ENCODE results near the gene COMMD10. TPM values are rescaled to one million over a fixed set of nuclear protein-coding genes. Genes with fewer than 3 reads are reported as not detected.

Gene COMMD10
- total RNA-seq, 2 experiments from 2014 or later: 16.7 to 20.8 TPM

DNA sequence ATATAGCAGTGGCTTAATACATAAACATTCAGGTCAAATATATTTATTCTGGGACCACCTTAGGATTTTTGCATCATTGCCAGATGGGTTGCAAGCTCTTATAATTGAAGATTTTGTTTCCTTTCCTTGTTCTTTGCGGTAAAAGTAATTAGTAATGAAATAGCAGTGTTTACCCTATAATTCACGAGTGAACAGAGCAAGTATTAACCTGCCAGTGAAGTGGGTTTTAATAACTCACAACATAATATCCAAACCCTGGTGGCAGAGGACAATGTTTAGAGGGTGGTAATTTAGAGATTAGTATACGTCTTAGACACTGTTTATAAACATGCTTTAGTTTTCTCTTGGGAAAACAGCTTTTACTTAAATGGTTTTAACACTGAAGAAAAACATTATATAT lies 40.8 kb upstream of the COMMD10 start:
- no peaks in the 10 kb centered on the region for H3K36me3 Mint-ChIP-seq (ENCODE audit: low read depth)
- ChIA-PET POLR2A (interaction anchor here (1.2 kb wide), 1 partner anchor 17 kb away, joined by 3 read pairs; no protein-coding TSS in a partner anchor), CTCF (interaction anchor here (1.4 to 2.2 kb wide), 2 partner anchors 14 to 43 kb away, joined by 3 to 4 read pairs; no protein-coding TSS in a partner anchor)
- H3K9me3 Mint-ChIP-seq: no peaks in the 10 kb centered on the region
- H3K4me1 Mint-ChIP-seq (ENCODE audit: low read depth): peaks cover 4% of the 10 kb centered on the region
- ATAC-seq: no peak
- intact Hi-C loops (cut with micrococcal nuclease): no loop called here
- no peak overlapping the region for H3K27ac Mint-ChIP-seq
- no peak overlapping the region for H3K4me3 Mint-ChIP-seq
- TF ChIP-seq, protein P1, sequence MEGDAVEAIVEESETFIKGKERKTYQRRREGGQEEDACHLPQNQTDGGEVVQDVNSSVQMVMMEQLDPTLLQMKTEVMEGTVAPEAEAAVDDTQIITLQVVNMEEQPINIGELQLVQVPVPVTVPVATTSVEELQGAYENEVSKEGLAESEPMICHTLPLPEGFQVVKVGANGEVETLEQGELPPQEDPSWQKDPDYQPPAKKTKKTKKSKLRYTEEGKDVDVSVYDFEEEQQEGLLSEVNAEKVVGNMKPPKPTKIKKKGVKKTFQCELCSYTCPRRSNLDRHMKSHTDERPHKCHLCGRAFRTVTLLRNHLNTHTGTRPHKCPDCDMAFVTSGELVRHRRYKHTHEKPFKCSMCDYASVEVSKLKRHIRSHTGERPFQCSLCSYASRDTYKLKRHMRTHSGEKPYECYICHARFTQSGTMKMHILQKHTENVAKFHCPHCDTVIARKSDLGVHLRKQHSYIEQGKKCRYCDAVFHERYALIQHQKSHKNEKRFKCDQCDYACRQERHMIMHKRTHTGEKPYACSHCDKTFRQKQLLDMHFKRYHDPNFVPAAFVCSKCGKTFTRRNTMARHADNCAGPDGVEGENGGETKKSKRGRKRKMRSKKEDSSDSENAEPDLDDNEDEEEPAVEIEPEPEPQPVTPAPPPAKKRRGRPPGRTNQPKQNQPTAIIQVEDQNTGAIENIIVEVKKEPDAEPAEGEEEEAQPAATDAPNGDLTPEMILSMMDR (IDR thresholded peaks at IDR 0.05): no peak
- H3K27me3 Mint-ChIP-seq: peaks cover 11% of the 10 kb centered on the region
- no peak for DNase-seq

DNA sequence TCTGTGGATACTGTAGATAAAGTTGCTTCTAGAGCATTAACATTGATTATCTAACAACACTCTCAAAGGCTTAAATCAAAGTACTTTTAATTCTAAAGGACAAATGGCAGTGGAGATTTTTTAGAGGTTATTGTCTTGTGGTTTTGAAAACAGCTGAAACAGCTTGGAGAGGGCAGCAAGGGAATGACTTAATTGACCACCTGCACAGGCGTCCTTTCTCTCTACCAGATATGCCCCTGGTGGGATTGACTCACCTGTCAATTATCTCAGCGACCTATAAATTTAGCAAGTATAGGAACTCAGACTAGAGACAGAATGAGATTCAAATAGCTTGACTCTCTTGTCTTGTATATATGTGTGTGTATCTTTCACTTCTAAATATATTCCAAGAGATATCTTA lies 39.0 kb upstream of the COMMD10 start:
- POLR2A ChIA-PET: no interaction called here
- H3K27ac Mint-ChIP-seq: no peak overlapping the region
- CTCF ChIA-PET: no interaction called here
- no peaks in the 10 kb centered on the region for H3K36me3 Mint-ChIP-seq (ENCODE audit: low read depth)
- no peaks in the 10 kb centered on the region for H3K4me1 Mint-ChIP-seq (ENCODE audit: low read depth)
- intact Hi-C loops (cut with micrococcal nuclease): no loop called here
- H3K27me3 Mint-ChIP-seq: peaks cover 14% of the 10 kb centered on the region
- DNase-seq: no peak
- TF ChIP-seq, protein P1 (IDR thresholded peaks at IDR 0.05): no peak
- H3K4me3 Mint-ChIP-seq: no peak overlapping the region
- ATAC-seq: no peak
- no peaks in the 10 kb centered on the region for H3K9me3 Mint-ChIP-seq

DNA sequence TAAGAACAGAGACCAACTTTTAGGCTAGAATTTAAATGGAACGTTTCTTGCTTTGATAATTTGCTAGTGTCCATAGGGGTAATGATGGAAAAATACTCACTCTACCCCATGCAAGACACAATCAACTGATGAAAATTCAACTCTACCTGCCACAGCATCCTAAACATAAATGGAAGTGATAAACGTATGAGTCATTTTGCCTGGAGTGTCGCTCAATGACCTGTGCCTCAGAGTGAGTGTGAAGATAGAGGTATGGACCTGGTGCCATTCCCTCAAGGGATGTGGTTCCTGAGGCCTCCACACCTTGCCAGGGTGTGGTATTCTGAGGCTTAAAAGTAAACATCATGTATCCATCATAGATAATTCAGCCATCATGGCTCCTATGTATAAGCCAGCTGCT lies 38.6 kb upstream of the COMMD10 start:
- Mint-ChIP-seq H3K27me3 (peaks cover 14% of the 10 kb centered on the region), H3K9me3 (no peaks in the 10 kb centered on the region), H3K4me3 (no peak overlapping the region), H3K4me1 (ENCODE audit: low read depth) (no peaks in the 10 kb centered on the region), H3K36me3 (ENCODE audit: low read depth) (no peaks in the 10 kb centered on the region), H3K27ac (no peak overlapping the region)
- TF ChIP-seq, protein P1 (IDR thresholded peaks at IDR 0.05): no peak
- ATAC-seq (no peak), DNase-seq (no peak)
- CTCF ChIA-PET: no interaction called here
- intact Hi-C loops (cut with micrococcal nuclease): no loop called here
- POLR2A ChIA-PET: no interaction called here

DNA sequence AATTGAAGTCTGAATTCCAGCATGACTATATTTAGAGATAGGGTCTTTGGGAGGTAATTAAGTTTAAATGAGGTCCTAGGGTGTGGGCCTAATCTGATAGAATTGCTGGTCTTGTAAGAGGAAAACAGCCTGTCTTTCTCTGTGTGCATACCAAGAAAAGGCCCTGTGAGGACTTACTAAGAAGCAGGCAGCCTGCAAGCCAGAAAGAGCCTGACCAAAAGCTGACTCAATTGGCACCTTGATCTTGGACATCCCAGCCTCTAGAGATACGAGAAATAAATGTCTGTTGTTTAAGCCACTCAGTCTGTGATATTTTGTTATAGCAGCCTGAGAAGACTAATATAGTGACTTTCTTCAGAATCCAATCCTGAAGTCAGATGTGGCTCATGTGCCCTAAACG lies 38.0 kb upstream of the COMMD10 start:
- intact Hi-C loops (cut with micrococcal nuclease): no loop called here
- TF ChIP-seq, protein P1 (IDR thresholded peaks at IDR 0.05): no peak
- Mint-ChIP-seq H3K4me1 (ENCODE audit: low read depth) (no peaks in the 10 kb centered on the region), H3K27me3 (peaks cover 14% of the 10 kb centered on the region), H3K27ac (no peak overlapping the region), H3K36me3 (ENCODE audit: low read depth) (no peaks in the 10 kb centered on the region), H3K9me3 (no peaks in the 10 kb centered on the region), H3K4me3 (no peak overlapping the region)
- DNase-seq: no peak
- CTCF ChIA-PET: no interaction called here
- POLR2A ChIA-PET: no interaction called here
- no peak for ATAC-seq

DNA sequence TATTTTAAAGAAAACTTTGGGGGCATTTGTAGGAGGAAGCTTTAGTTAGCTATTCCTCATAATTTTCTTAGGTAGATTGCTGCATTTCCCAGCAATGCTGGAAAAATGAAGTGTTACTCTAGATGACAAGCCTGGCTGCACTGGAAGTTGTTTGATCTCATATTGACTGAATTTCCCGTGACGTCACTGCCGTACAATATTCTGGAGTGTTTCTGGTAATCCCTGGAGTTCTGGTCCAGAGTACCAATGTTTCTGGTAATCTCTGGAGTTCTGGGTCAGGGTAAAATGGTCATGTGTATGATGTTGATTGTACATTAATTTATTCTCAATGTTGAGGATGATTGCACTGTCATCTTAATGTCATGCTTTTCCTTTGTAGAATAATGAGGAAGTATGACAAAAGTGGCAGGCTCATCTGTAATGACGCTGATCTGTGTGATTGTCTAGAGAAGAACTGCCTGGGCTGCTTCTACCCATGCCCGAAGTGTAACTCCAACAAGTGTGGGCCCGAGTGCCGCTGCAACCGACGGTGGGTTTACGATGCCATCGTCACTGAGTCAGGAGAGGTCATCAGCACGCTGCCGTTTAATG lies 26.4 kb upstream of the COMMD10 start:
- H3K27me3 Mint-ChIP-seq: peaks cover 8% of the 10 kb centered on the region
- POLR2A ChIA-PET: no interaction called here
- H3K36me3 Mint-ChIP-seq (ENCODE audit: low read depth): no peaks in the 10 kb centered on the region
- intact Hi-C loops (cut with micrococcal nuclease): no loop called here
- H3K9me3 Mint-ChIP-seq: no peaks in the 10 kb centered on the region
- TF ChIP-seq, protein P1 (IDR thresholded peaks at IDR 0.05): no peak
- H3K4me1 Mint-ChIP-seq (ENCODE audit: low read depth): no peaks in the 10 kb centered on the region
- no peak overlapping the region for H3K4me3 Mint-ChIP-seq
- no peak for DNase-seq
- ATAC-seq: no peak
- CTCF ChIA-PET: interaction anchor here (0.8 kb wide), 2 partner anchors 9 to 15 kb away, joined by 3 to 4 read pairs; no protein-coding TSS in a partner anchor
- no peak overlapping the region for H3K27ac Mint-ChIP-seq
